Measurements from ENCODE around the gene CHN1. TPM values are rescaled to one million over a fixed set of nuclear protein-coding genes. Genes with fewer than 3 reads are reported as not detected.

Gene CHN1
- total and polyA plus RNA-seq, 3 donors from 2014 or later: 30.1 to 47.7 (median 42.6) TPM

GRCh38 chr2:174992886-174993285 is 12.3 kb downstream of the CHN1 start:
- no peak for TF ChIP-seq POLR2A (IDR thresholded peaks at IDR 0.05)
- no peak for TF ChIP-seq CTCF (IDR thresholded peaks at IDR 0.05)
- intact Hi-C loops (cut with DNase I; ENCODE audit: low total_unique reads): no loop called here
- DNase-seq: no peak
- no peaks in the 10 kb centered on the region for H3K27me3 ChIP-seq
- no peaks in the 10 kb centered on the region for H3K4me1 ChIP-seq
- H3K9me3 ChIP-seq: no peaks in the 10 kb centered on the region
- H3K27ac ChIP-seq: no peak overlapping the region
- 77 to 100% methylated on average over 1 of the region's 1 CpG for WGBS, 2 donors
- H3K4me3 ChIP-seq: no peak overlapping the region
- H3K36me3 ChIP-seq (ENCODE audit: low read depth, missing control alignments): no peaks in the 10 kb centered on the region

GRCh38 chr2:174985614-174986013 is 19.6 kb downstream of the CHN1 start:
- no peak for DNase-seq
- no peaks in the 10 kb centered on the region for H3K36me3 ChIP-seq (ENCODE audit: low read depth, missing control alignments)
- no peak overlapping the region for H3K27ac ChIP-seq
- intact Hi-C loops (cut with DNase I; ENCODE audit: low total_unique reads): loop anchor here (5.0 kb wide), 1 partner anchor 218 kb away; no protein-coding TSS in a partner anchor
- no peak overlapping the region for H3K4me3 ChIP-seq
- H3K9me3 ChIP-seq: no peaks in the 10 kb centered on the region
- no peaks in the 10 kb centered on the region for H3K4me1 ChIP-seq
- TF ChIP-seq POLR2A (IDR thresholded peaks at IDR 0.05): no peak
- peak; percentile 17 to 52 (median 43) for TF ChIP-seq CTCF (IDR thresholded peaks at IDR 0.05)
- H3K27me3 ChIP-seq: no peaks in the 10 kb centered on the region
- 73 to 76% methylated on average over 2 of the region's 2 CpGs for WGBS, 2 donors

- DNase-seq: no peak
- H3K4me1 ChIP-seq: no peaks in the 10 kb centered on the region
- 84 to 86% methylated on average over 4 of the region's 4 CpGs for WGBS, 2 donors
- intact Hi-C loops (cut with DNase I; ENCODE audit: low total_unique reads): no loop called here
- no peak for TF ChIP-seq CTCF (IDR thresholded peaks at IDR 0.05)
- no peak for TF ChIP-seq POLR2A (IDR thresholded peaks at IDR 0.05)
- no peak overlapping the region for H3K27ac ChIP-seq
- H3K9me3 ChIP-seq: no peaks in the 10 kb centered on the region
- no peaks in the 10 kb centered on the region for H3K27me3 ChIP-seq
- H3K36me3 ChIP-seq (ENCODE audit: low read depth, missing control alignments): no peaks in the 10 kb centered on the region
- H3K4me3 ChIP-seq: no peak overlapping the region
Measured at GRCh38 chr2:174984561-174984960, 20.6 kb downstream of the CHN1 start.

- intact Hi-C loops (cut with DNase I; ENCODE audit: low total_unique reads): no loop called here
- 80 to 86% methylated on average over 2 of the region's 2 CpGs for WGBS, 2 donors
- Histone ChIP-seq H3K36me3 (ENCODE audit: low read depth, missing control alignments) (no peaks in the 10 kb centered on the region), H3K9me3 (no peaks in the 10 kb centered on the region), H3K4me3 (no peak overlapping the region), H3K27ac (no peak overlapping the region), H3K4me1 (no peaks in the 10 kb centered on the region), H3K27me3 (no peaks in the 10 kb centered on the region)
- DNase-seq: no peak
- TF ChIP-seq CTCF (IDR thresholded peaks at IDR 0.05): no peak
- TF ChIP-seq POLR2A (IDR thresholded peaks at IDR 0.05): no peak
Measured at GRCh38 chr2:174981331-174981730, 23.9 kb downstream of the CHN1 start.

- intact Hi-C loops (cut with DNase I; ENCODE audit: low total_unique reads): no loop called here
- Histone ChIP-seq H3K4me1 (no peaks in the 10 kb centered on the region), H3K36me3 (ENCODE audit: low read depth, missing control alignments) (no peaks in the 10 kb centered on the region), H3K27me3 (no peaks in the 10 kb centered on the region), H3K27ac (no peak overlapping the region), H3K4me3 (no peak overlapping the region), H3K9me3 (no peaks in the 10 kb centered on the region)
- no peak for DNase-seq
- no peak for TF ChIP-seq CTCF (IDR thresholded peaks at IDR 0.05)
- no peak for TF ChIP-seq POLR2A (IDR thresholded peaks at IDR 0.05)
- 79 to 82% methylated on average over 1 of the region's 1 CpG for WGBS, 2 donors
Measured at GRCh38 chr2:174979996-174980395, 25.2 kb downstream of the CHN1 start.

All from testis (tissue), 3 donors.